IMR-90 (cell line): ENCODE data around the gene TWIST2.

ENCODE experiments used
- BHLHE40 ChIP-seq: fragments of 150-350 bp; IDR thresholded peaks from 2 replicates; pipeline ENCODE4 v1.6.1; 2016; ENCODE audit warnings: mild to moderate bottlenecking, low read depth, low read length
- CEBPB ChIP-seq: IDR thresholded peaks from 2 replicates; pipeline ENCODE4 v1.6.1; 2012; ENCODE audit warnings: low read depth, low read length, improper control_type of control experiment
- CTCF ChIP-seq: conservative IDR thresholded peaks from 2 replicates; pipeline ENCODE4 v1.5.1; 2012; ENCODE audit warnings: mild to moderate bottlenecking, low read depth, low read length, improper control_type of control experiment
- ELK1 ChIP-seq: fragments of 150-350 bp; IDR thresholded peaks from 2 replicates; pipeline ENCODE4 v1.6.1; 2016; ENCODE audit warnings: low read depth, mild to moderate bottlenecking, low read length, moderate library complexity, borderline replicate concordance
- MXI1 ChIP-seq: IDR thresholded peaks from 2 replicates; pipeline ENCODE4 v1.6.1; 2012; ENCODE audit warnings: low read depth, mild to moderate bottlenecking, low read length, moderate library complexity, borderline replicate concordance
- NFE2L2 ChIP-seq: fragments of 150-350 bp; IDR thresholded peaks from 2 replicates; pipeline ENCODE4 v1.6.1; 2016; ENCODE audit warnings: low read depth, mild to moderate bottlenecking, low read length
- POLR2A ChIP-seq: IDR thresholded peaks from 2 replicates; pipeline ENCODE4 v1.6.1; 2012; ENCODE audit warnings: mild to moderate bottlenecking, low read depth, low read length
- RAD21 ChIP-seq: IDR thresholded peaks from 2 replicates; pipeline ENCODE4 v1.6.1; 2012; ENCODE audit warnings: low read length, improper control_type of control experiment
- RCOR1 ChIP-seq: IDR thresholded peaks from 2 replicates; pipeline ENCODE4 v1.6.1; 2012; ENCODE audit warnings: mild to moderate bottlenecking, low read length, improper control_type of control experiment; ENCODE audit not compliant: insufficient replicate concordance
- RFX5 ChIP-seq: IDR thresholded peaks from 2 replicates; pipeline ENCODE4 v1.8.0; 2012; ENCODE audit warnings: low read depth, mild to moderate bottlenecking, low read length, moderate library complexity

DNA sequence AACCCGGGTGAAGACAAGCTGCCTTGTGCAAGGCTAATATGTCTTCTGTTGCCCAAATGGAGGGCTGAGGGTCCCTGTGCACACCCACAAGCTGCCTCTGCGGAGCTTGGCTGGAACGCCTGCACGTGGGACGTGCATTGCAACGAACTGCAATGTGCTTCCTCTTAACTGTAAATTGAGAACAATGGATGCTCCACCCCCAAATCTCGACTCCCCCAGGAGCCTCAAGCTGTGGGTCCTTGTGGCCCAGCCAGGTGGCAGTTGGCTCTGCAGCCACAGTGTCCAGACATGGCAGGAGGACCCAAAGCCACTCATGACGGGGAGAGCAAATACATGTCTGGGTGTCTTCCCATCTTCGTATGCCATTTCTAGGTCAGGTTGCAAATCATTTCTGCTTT lies 90.1 kb downstream of the TWIST2 start:
- TF ChIP-seq POLR2A (no peak), CTCF (no peak), CEBPB (no peak), RCOR1 (no peak), BHLHE40 (no peak), RAD21 (no peak), MXI1 (no peak), ELK1 (no peak), NFE2L2 (no peak), RFX5 (no peak)
